SKM-1 (cell line): ENCODE measurements around the gene C11orf91.
"Not testable (repeated sequence)": the region's sequence is repeated elsewhere in the genome, so short reads cannot be mapped to it uniquely, and the experiment has no call there.

Experiments used
- DNase-seq: peaks from one replicate; lab custom pipeline; 2025; ENCODE audit not compliant: unreplicated experiment; lab: John Stamatoyannopoulos, UW

C11orf91 gene, protein sequence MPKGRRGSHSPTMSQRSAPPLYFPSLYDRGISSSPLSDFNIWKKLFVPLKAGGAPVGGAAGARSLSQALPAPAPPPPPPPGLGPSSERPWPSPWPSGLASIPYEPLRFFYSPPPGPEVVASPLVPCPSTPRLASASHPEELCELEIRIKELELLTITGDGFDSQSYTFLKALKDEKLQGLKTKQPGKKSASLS

DNA sequence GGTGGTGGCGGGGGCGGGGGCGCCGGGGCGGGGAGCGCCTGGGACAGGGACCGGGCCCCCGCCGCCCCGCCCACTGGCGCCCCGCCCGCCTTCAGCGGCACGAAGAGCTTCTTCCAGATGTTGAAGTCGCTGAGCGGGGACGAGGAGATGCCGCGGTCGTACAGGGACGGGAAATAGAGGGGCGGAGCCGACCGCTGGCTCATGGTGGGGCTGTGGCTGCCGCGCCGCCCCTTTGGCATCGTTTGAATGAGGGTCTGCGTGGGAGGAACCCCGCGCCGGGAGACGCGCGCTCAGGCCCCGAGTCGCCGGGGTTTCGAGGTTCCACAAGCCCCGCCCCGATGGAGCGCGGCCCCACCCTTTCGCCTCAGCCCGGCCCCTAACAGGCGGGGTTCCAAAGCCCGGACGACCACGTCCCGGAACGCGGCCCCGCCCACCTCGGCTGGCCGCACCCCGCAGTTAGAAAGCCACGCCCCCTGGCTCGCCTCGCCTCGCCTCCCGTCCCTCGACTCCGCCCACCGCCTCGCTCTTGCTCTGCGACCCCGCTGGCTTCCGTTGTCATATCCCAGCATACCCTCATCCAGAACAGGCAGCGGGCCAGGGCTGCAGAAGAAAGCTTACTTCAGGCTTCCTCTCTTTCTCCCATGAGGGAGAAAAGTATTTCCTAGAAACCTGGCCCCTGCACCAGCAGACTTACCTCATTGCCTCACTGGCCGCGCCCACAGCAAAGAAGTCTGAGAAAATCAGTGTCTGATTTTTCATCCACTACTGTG, at the start of gene C11orf91:
TSS of gene C11orf91 (minus strand) at position 325 of the 770 bp plus-strand sequence. CDS start at position 239, 86 bp downstream.
- peak; percentile 79 for DNase-seq

DNA sequence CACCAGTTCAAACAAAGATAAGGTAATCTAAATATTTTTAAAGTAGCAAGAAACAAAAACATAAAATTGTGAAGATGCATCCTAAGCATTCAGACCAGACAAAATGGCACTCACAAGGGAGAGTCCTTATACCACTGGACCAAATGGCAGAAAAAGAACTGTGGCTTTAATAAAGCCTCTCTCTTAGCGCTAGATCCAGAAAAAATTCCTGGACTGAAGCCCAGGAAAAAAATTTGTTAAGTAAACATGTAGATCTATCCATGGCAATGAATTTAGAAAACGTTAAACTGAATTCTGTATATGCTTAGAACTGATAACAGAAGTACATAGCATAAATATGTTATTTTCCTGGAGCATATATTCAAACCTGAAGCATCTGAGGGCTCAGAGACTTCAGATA, 47.4 kb upstream of the C11orf91 start:
- no peak for DNase-seq

DNA sequence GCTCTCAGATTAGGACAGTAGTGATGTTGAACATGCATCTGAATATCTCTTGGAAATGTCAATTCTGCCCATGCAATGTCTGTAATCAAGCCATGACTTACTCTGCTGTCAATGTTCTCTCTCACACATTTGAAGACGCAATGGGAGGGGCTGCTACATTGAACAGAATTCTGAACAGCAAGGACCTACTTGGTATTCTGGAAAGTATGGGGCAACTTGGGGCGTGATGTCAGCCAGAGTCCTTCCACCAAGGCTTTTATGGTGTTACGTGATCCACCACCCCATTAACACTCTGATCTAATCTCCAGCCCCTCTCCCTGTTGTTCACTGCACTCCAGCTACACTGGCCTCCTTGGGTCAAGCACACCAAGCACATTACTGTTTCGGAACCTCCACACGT, 42.7 kb upstream of the C11orf91 start:
- DNase-seq: no peak

DNA sequence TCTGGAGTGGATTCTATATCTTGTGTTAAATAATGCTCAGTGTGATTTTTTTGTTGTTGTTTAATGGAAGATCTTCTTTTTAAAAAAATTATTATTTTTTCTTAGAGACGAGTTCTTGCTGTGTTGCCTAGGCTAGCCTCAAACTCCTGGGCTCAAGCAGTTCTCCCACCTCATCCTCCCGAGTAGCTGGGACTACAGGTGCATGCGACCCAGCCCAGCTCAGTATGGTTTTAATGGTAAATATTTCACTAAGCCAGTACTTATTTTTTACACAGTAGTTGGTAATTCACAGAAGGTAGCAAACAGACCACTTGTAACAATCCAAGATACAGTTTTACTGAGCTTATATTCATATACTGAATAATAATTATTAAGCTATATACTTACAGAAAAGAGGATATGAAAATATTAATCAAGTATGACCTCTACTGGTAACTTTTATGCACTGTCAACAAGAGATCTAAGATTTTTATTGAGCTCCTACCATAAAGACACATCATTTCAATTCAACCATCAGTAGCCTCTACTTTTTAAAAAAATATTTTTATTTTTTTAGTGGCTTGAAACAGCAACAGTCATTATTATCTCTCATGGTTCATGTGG, 41.7 kb upstream of the C11orf91 start:
- DNase-seq: no peak

DNA sequence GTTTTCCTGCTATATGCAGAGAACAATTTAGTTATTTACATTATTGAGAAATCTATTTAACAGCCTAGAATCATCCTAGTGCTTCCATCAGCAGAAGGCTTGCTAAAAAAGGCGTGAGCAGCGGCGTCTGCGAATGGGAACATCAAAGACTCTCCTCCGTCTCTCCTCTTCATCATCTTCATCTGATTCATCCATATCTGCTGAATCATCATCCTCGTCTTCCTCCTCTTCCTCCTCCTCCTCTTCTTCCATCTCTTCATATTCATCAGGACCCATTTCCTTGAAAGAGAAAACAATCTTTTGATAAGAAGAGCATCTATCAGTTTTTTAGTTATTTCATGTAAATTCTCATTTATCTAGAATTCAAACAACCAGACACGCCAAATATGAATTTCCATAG, 41.2 kb upstream of the C11orf91 start:
- no peak for DNase-seq

DNA sequence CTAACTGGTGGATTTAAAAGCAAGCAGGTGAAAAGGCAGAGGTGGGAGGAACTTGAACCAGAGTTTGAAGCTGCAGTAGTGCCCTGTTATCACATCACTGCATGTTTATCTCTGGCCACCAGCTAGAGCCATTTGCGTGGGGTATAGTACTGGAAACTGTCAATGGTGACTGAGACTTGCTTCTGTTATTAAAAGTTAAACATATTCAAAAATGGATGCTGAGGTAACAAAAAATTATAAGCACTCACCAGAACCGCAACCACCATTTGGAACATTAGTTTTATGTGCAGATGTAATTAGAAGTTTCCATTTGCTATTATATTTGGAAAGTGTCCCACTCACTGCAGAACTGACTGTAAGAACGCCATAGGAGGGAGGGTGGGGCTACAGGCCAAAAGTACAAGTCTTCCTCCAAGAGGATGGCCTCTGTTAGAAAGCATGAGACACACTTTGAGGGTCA, 36.8 kb upstream of the C11orf91 start:
- no peak for DNase-seq

DNA sequence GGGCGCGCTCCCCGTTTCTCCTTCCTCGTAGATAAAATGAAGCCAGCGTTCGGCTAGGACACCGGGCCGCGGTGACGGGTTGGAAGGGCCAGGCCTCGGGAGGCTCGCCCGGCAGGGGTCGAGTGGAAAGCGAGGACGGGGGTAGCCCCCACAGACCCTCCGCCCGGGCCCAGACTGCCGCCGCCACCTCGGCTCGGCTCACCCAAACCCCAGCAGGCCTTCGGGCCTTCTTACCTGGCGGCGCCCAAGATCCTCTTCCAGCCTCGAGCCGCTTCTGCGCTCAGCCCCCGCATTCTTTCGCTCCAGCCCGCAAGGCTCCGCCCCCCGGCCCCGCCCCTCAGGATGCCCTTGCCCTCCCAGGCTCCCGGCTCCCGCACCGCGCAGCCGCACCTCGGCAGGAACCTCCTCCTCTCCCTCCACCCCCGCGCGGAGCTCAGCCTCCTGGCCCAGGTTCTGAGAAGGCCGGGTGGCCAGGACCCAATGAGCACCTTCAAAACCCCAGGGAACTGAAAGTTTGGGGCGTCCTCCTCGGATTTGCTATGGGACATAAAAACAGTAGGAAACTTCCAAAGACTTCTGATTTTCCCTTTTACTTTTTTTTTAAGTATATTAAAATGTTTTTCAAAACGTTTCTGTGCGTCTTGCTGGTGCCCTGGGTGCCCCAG, 35.7 kb upstream of the C11orf91 start, which contains the start of gene CD59:
TSS of gene CD59 (minus strand) at position 276 of the 665 bp plus-strand sequence. CDS start 13,978 bp downstream, outside the sequence.
- peak; percentile 75 for DNase-seq

DNA sequence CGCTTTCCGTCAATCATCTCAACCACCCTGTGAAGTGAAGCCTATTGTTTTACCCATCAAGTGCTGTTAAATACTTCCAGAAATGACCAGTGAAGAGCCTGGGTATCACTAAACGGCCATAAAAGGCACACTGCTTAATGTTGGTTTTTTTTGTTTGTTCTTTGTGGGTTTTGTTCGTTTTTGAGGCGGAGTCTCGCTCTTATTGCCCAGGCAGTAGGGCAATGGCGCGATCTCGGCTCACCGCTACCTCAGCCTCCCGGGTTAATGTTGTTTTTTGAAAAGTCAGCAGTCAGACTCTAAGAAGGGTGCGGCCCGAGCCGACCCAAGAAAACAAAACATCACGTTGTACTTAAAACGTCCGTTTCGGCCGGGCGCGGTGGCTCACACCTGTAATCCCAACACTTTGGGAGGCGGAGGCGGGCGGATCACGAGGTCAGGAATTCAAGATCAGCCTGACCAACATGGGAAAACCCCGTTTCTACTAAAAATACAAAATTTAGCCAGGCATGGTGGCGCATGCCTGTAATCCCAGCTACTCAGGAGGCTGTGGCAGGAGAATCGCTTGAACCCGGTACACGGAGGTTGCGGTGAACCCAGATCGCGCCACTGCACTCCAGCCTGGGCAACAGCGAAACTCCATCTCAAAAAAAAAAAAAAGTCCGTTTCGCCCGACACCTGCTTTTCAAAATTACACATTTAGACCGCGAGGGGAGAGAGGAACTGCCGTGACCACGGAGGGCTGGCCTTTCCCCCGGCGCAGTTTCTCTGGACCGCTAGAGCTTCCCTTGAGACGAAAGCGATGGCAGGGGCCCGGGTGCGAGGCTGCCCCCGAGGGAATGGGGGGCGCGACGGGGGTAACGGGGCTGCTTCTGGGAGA, 34.9 kb upstream of the C11orf91 start:
- DNase-seq: peak; percentile 39

DNA sequence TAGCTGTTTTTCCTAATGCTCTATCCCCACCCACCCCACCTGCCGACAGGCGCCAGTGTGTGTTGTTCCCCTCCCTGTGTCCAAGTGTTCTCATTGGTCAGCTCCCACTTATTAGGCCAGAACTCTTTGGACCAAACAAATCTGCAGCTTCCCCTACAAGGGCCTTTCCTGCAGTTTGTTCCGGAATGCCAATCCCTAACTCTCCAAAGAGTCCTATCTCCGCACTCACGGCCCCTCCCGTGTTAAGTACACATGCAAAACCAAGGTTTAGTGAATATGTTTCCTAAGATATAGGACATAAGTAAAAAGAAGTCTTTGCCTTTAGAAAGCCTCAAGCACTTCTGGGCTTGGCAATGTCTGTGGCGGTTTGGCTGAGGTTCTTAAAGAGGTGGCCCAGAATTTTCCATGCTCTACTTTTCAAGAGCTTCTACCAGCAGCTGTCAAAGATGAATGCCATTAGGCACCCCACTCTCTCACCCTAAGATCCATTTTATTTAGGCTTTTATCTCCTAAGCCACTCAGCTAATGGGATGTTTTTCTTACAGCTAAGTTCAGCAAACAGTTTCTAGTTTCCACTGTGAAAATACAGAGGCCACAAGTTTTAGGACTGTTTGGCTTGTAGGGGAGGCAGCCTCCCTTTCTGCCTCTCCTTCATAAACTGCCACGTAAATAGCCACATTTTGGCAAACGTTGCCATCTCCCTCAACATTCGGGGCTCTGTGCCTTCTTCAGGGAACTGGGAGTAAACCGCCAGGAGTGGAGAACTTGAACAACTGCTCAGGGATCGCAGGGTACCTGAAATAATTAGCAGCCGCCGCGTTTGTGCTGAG, 34.0 kb upstream of the C11orf91 start:
- no peak for DNase-seq

DNA sequence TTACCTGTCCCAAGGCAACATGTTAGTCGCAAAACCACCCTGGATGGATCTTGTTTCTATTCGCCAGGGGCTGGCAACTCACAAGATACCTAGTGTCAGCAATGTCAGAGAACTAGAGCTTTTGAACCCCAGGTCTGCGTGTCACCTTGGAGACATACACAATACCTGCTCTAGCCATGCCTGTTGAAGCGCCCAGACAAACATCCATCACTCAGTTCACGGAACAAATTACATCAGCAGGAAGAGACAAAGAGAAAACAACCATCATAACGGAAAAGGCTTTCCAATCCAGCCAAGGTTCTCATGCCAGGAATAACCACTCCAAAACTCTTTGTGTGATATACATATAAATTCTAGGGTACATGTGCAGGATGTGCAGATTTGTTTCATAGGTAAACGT, 33.4 kb upstream of the C11orf91 start:
- DNase-seq: no peak

DNA sequence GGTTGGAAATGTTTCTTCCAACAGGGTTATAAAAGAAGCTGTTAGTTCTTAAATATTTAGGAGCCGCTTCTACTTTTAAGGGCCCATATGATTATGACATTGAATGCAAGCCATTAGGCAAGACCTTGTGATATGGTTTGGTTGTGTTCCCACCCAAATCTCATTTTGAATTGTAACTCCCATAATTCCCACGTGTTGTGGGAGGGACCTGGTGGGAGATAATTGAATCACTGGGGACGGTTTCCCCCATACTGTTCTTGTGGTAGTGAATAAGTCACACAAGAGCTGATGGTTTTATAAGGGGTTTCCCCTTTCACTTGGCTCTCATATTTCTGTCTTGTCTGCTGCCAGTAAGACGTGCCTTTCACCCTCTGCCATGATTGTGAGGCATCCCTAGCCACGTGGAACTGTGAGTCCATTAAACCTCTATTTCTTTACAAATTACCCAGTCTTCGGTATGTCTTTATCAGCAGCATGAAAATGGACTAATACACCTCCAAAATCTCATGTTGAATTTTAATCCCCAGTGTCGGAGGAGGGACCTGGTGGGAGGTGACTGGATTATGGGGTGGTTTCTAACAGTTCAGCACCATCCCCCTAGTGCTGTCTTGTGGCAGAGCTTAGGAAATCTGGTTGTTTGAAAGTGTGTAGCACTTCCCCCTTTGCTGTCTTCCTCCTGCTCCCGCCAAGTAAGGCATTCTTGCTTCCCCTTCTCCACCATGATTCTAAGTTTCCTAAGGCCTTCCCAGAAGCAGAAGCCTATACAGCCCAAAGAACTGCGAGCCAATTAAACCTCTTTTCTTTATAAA, 31.3 kb upstream of the C11orf91 start:
- peak; percentile 73 for DNase-seq

DNA sequence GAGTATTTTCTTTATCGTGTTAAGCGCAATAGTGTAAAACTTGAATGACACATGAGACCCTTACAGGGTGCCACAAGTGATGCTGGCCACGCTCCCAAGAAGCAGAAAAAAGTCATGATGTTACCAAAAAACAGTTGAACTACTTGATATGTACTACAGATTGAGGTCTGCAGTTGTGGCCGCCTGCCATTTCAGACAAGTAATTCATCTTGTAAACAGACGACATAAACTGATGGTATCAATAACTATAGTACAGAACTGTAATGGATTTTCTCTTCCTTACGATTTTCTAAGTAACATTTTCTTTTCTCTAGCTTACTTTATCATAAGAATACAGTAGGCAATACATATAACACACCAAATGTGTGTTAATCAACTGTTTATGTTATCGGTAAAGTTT, 30.1 kb upstream of the C11orf91 start:
- no peak for DNase-seq

DNA sequence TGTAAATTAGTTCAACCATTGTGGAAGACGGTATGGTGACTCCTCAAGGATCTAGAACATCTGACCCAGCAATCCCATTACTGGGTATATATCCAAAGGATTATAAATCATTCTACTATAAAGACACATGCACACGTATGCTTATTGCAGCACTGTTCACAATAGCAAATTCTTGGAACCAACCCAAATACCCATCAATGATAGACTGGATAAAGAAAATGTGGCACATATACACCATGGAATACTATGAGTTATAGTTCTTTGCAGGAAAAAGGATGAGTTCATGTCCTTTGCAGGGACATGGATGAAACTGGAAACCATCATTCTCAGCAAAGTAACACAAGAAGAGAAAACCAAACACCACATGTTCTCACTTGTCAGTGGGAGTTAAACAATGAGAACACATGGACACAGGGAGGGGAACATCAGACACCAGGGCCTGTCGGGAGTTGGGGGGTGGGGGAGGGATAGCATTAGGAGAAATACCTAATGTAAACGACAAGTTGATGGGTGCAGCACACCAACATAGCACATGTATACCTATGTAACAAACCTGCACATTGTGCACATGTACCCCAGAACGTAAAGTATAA, 28.5 kb upstream of the C11orf91 start:
- DNase-seq: not testable (repeated sequence)

DNA sequence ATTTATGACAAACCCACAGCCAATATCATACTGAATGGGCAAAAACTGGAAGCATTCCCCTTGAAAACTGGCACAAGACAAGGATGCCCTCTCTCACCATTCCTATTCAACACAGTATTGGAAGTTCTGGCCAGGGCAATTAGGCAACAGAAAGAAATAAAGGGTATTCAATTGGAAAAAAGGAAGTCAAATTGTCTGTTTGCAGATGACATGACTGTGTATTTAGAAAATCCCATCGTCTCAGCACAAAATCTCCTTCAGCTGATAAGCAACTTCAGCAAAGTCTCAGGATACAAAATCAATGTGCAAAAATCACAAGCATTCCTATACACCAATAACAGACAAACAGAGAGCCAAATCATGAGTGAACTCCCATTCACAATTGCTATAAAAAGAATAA, 26.9 kb upstream of the C11orf91 start:
- DNase-seq: not testable (repeated sequence)

DNA sequence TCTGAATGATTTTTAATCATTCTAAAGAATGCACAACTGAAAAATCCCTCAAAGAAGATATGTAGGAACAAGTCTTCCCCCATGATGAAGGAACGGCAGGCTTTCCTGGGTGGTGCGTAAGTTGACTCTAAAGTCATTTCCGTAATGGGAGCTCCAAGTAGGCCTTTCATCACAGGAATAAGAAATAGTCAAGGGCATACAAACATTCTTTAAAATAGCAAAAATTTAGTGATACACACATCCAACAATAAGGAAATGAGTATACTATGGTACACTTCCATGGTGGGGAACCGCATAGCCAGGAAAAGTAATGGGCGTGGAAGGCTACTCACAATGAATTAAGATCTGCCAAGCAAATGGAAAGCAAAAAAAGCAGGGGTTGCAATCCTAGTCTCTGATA, 24.9 kb upstream of the C11orf91 start:
- no peak for DNase-seq

DNA sequence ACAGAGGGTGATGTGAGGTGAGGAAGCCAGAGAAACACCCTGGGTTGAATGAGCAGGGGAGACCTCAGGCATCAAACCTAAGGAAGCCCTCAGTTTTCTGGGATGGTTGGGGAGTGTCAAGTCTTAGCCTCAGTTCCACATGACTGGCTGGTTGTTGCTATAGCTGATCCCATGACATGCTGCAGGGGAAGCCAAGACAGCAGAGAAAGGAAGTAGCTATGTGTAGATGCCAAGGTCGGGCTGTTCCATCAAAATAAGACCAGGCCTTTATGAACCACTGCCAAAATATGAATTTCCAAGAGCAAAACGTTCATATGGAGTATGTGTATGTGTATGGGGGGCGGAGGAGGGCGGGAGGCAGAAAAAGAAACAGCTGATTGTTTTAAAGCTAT, 24.0 kb upstream of the C11orf91 start:
- DNase-seq: no peak

DNA sequence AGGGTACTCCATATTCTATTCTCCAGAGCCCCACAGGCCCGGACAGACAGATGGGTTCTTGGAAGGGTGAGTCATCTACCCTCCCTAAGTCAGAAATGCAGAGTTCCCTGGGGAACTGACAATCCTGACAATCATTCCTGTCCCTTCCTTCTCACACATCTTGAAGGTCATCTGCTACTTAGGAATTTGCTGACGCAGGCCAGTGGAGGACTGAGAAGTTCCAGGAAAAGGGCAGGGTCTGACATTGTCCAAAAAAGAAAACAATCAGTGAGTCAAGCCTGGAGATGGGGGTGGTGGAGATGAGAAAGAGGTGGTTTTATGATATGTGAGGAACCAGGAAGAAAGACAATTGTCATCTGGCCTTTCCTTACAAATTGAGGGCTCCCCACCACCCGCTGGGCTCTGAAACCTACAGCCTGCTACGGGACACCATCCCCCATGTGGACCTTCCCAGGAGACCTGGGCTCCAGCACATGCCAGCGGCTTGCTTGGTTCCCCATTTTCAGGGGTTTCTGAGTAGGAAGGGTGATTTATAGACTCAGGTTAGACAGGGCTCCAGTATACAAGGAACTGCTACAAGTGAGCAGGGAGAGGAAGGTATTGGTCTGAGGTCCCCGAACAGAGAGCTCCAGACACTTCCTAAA, 22.7 kb upstream of the C11orf91 start:
- DNase-seq: peak; percentile 54
